A172 (cell line): ENCODE data around the gene GAB2. TPM values are rescaled to one million over a fixed set of nuclear protein-coding genes. Genes with fewer than 3 reads are reported as not detected.
"Not testable (repeated sequence)": the region's sequence is repeated elsewhere in the genome, so short reads cannot be mapped to it uniquely, and the experiment has no call there.

Experiments
- DNase-seq: peaks from one replicate; pipeline ENCODE4 v3.0.0-alpha.2; 2015; ENCODE audit warnings: low spot score
- total RNA-seq: library from RNA; depleted of rRNA; stranded (reverse); fragments of >200 nt; shearing (Covaris generic); gene quantifications from 2 replicates; pipeline ENCODE4 v1.2.3, GENCODE V29; 2014; rRNA removed

Gene GAB2
- total RNA-seq: 12.1 and 18.3 TPM in 2 replicates

- DNase-seq: no peak
Measured at GRCh38 chr11:78417175-78417887, at the start of gene GAB2. TSS of gene GAB2 (minus strand) at chr11:78417820. CDS start at chr11:78417720, 100 bp downstream.

- no peak for DNase-seq
Measured at GRCh38 chr11:78467370-78467769, 49.8 kb upstream of the GAB2 start.

GRCh38 chr11:78465169-78465942 lies 47.7 kb upstream of the GAB2 start:
- no peak for DNase-seq

GRCh38 chr11:78464787-78465168 lies 47.2 kb upstream of the GAB2 start:
- DNase-seq: not testable (repeated sequence)

- DNase-seq: no peak
Measured at GRCh38 chr11:78460471-78460870, 42.9 kb upstream of the GAB2 start.

GRCh38 chr11:78459738-78460137 lies 42.1 kb upstream of the GAB2 start:
- no peak for DNase-seq

- no peak for DNase-seq
Measured at GRCh38 chr11:78457448-78457847, 39.8 kb upstream of the GAB2 start.

GRCh38 chr11:78453140-78453935 lies 35.7 kb upstream of the GAB2 start:
- no peak for DNase-seq

GRCh38 chr11:78451371-78452150 lies 33.9 kb upstream of the GAB2 start:
- DNase-seq: no peak

- DNase-seq: no peak
Measured at GRCh38 chr11:78450866-78451265, 33.2 kb upstream of the GAB2 start.

- DNase-seq: no peak
Measured at GRCh38 chr11:78449866-78450265, 32.2 kb upstream of the GAB2 start.

- no peak for DNase-seq
Measured at GRCh38 chr11:78446210-78446609, 28.6 kb upstream of the GAB2 start.

- no peak for DNase-seq
Measured at GRCh38 chr11:78444726-78445125, 27.1 kb upstream of the GAB2 start.

GRCh38 chr11:78441956-78442355 lies 24.3 kb upstream of the GAB2 start:
- no peak for DNase-seq

GRCh38 chr11:78438298-78438975 lies 20.8 kb upstream of the GAB2 start:
- DNase-seq: no peak

GRCh38 chr11:78432956-78433355 lies 15.3 kb upstream of the GAB2 start:
- no peak for DNase-seq

- DNase-seq: no peak
Measured at GRCh38 chr11:78432058-78432515, 14.5 kb upstream of the GAB2 start.

- no peak for DNase-seq
Measured at GRCh38 chr11:78429660-78430059, 12.0 kb upstream of the GAB2 start.

GRCh38 chr11:78429209-78429608 lies 11.6 kb upstream of the GAB2 start:
- DNase-seq: no peak

GRCh38 chr11:78428773-78429172 lies 11.2 kb upstream of the GAB2 start:
- DNase-seq: no peak

GRCh38 chr11:78428266-78428636 lies 10.6 kb upstream of the GAB2 start:
- DNase-seq: no peak
